SK-N-SH (cell line): ENCODE data around the gene GJA9.

Source experiments
- EP300 ChIP-seq, 2 experiments: IDR thresholded peaks; 2 replicates each; pipeline versions ENCODE4 v1.4.0 to v1.6.1; 2012; ENCODE audit warnings: borderline replicate concordance in 1 of 2, low read depth in 1 of 2, low read length in 1 of 2
- GATA2 ChIP-seq: sonication (generic); formaldehyde crosslinking; IDR thresholded peaks from 2 replicates; pipeline ENCODE4 v1.5.0; 2020; ENCODE audit warnings: mild to moderate bottlenecking, missing genetic modification reagents
- MXI1 ChIP-seq: IDR thresholded peaks from 2 replicates; pipeline ENCODE4 v1.6.1; 2012; ENCODE audit warnings: mild to moderate bottlenecking, low read depth, low read length, improper control_type of control experiment
- POLR2AphosphoS5 ChIP-seq: IDR thresholded peaks from 2 replicates; pipeline ENCODE4 v1.6.1; 2012; ENCODE audit warnings: low read depth, low read length
- SMC3 ChIP-seq: IDR thresholded peaks from 2 replicates; pipeline ENCODE4 v1.6.1; 2012; ENCODE audit warnings: low read depth, low read length, improper control_type of control experiment
- TCF12 ChIP-seq: IDR thresholded peaks from 2 replicates; pipeline ENCODE4 v1.4.0; 2012
- TEAD4 ChIP-seq: IDR thresholded peaks from 2 replicates; pipeline ENCODE4 v1.4.0; 2012; ENCODE audit warnings: mild to moderate bottlenecking, borderline replicate concordance; ENCODE audit not compliant: insufficient read depth
- TF ChIP-seq, protein P1 (sequence below): fragments of 200-600 bp; sonication (generic); IDR thresholded peaks from 2 replicates; pipeline ENCODE4 v1.6.1; 2017; ENCODE audit warnings: antibody characterized with exemption, mild to moderate bottlenecking, moderate library complexity

DNA sequence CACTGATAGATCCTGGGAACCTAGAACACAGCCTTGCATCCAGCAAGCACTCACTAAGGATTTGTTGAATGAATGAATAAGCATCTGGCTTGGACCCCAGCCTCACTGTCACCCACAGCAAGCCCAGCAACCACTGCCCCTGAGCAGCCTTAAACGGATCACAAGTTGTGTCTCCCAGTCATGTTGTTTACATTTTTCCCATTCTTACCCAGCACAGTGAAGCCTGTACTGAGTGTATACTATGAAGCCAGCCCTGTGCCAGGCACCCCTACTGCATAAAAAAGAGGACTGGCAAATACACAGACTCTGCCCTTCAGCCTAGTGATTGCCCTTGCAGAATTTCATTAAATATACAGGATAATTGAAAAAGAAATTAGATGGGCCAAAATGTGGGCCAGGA is 52.0 kb downstream of the GJA9 start:
- TF ChIP-seq POLR2AphosphoS5: no peak
- TF ChIP-seq, protein P1, sequence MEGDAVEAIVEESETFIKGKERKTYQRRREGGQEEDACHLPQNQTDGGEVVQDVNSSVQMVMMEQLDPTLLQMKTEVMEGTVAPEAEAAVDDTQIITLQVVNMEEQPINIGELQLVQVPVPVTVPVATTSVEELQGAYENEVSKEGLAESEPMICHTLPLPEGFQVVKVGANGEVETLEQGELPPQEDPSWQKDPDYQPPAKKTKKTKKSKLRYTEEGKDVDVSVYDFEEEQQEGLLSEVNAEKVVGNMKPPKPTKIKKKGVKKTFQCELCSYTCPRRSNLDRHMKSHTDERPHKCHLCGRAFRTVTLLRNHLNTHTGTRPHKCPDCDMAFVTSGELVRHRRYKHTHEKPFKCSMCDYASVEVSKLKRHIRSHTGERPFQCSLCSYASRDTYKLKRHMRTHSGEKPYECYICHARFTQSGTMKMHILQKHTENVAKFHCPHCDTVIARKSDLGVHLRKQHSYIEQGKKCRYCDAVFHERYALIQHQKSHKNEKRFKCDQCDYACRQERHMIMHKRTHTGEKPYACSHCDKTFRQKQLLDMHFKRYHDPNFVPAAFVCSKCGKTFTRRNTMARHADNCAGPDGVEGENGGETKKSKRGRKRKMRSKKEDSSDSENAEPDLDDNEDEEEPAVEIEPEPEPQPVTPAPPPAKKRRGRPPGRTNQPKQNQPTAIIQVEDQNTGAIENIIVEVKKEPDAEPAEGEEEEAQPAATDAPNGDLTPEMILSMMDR: no peak
- TF ChIP-seq MXI1: no peak
- TF ChIP-seq TCF12: no peak
- no peak for TF ChIP-seq EP300 (IDR thresholded peaks at IDR 0.05; ENCODE audit: borderline replicate concordance in 1 of 2, low read depth in 1 of 2, low read length in 1 of 2)
- no peak for TF ChIP-seq GATA2 (CRISPR knock-in tag)
- TF ChIP-seq SMC3: no peak
- TF ChIP-seq TEAD4: no peak
